ENCODE results near the gene PHF19. TPM values are rescaled to one million over a fixed set of nuclear protein-coding genes. Genes with fewer than 3 reads are reported as not detected.

Gene PHF19
- polyA plus RNA-seq, 1 of the 3 experiments (the other 2 are of a cell fraction), result 33.4 TPM

- TF ChIP-seq MXI1 (IDR thresholded peaks at IDR 0.05; ENCODE audit: low read depth, low read length) (no peak), NFIC (IDR thresholded peaks at IDR 0.05; ENCODE audit: borderline replicate concordance) (no peak), FOXJ3 (CRISPR knock-in tag; IDR thresholded peaks at IDR 0.05) (no peak), EP300 (IDR thresholded peaks at IDR 0.05; ENCODE audit: borderline replicate concordance in 1 of 2, low read depth in 1 of 2, low read length in 1 of 2) (no peak)
- Histone ChIP-seq H3F3A (replicated peaks; ENCODE audit: insufficient read depth) (peaks cover 5% of the 10 kb centered on the region), H3K9me3 (no peaks in the 10 kb centered on the region), H4K20me1 (ENCODE audit: insufficient read depth) (no peaks in the 10 kb centered on the region), H3K9ac (no peak overlapping the region), H3K4me2 (no peak overlapping the region), H2AFZ (ENCODE audit: low read depth) (no peak overlapping the region), H3K27ac (ENCODE audit: low read depth in 2 of 2, low read length in 1 of 2) (no peak overlapping the region), H3K9me2 (no peaks in the 10 kb centered on the region), H3K4me3 (ENCODE audit: low read depth in 2 of 2, low read length in 1 of 2) (no peak overlapping the region), H3K79me2 (ENCODE audit: insufficient read depth) (peaks cover 16% of the 10 kb centered on the region), H3K36me3 (replicated peaks in 1 of 2; ENCODE audit: control insufficient read depth in 1 of 2, insufficient read depth in 2 of 2, low read length in 1 of 2) (no peaks in the 10 kb centered on the region), H3K27me3 (ENCODE audit: insufficient read depth) (no peaks in the 10 kb centered on the region), H3K4me1 (ENCODE audit: control insufficient read depth in 1 of 2, insufficient read depth in 2 of 2, low read depth in 1 of 2, low read length in 1 of 2) (peaks cover 15 to 25% of the 10 kb centered on the region in 2 experiments; a peak in 3 of 4 replicates)
- CTCF ChIA-PET, result no interaction called here
- no peak for DNase-seq
- 95% methylated on average over 6 of the region's 6 CpGs for WGBS (ENCODE audit: low lambda C conversion rate)
- POLR2A ChIA-PET, result no interaction called here
These were observed 2.5 kb upstream of the PHF19 start for GRCh38 chr9:120879446-120879845.

GRCh38 chr9:120878188-120879130, 1.5 kb upstream of the PHF19 start:
- no peak for DNase-seq
- peaks cover 5% of the 10 kb centered on the region for H3F3A ChIP-seq (replicated peaks; ENCODE audit: insufficient read depth)
- ChIA-PET POLR2A (interaction anchor here (1.7 kb wide), 1 partner anchor 38 kb away, joined by 4 read pairs; no protein-coding TSS in a partner anchor), CTCF (interaction anchor here (0.6 to 1.2 kb wide), 5 partner anchors 57 to 772 kb away, joined by 3 to 4 read pairs (median 3); no protein-coding TSS in a partner anchor)
- peak; percentile 18 for TF ChIP-seq CHD2 (IDR thresholded peaks at IDR 0.05; ENCODE audit: low read length, partially characterized antibody)
- no peak for TF ChIP-seq USF1 (IDR thresholded peaks at IDR 0.05; ENCODE audit: borderline replicate concordance, low read depth)
- TF ChIP-seq TCF12 (IDR thresholded peaks at IDR 0.05), result no peak
- no peak for TF ChIP-seq FOXM1 (IDR thresholded peaks at IDR 0.05; ENCODE audit: low read depth)
- no peak for TF ChIP-seq SIN3A (IDR thresholded peaks at IDR 0.05; ENCODE audit: borderline replicate concordance, low read depth, low read length)
- TF ChIP-seq RAD21 (IDR thresholded peaks at IDR 0.05; ENCODE audit: low read length), result no peak
- H3K4me3 ChIP-seq (ENCODE audit: low read depth in 2 of 2, low read length in 1 of 2), result no peak overlapping the region
- peak overlapping the region; percentile 77; the same call in 1 of the 2 replicates for H3K4me2 ChIP-seq
- H4K20me1 ChIP-seq (ENCODE audit: insufficient read depth), result no peaks in the 10 kb centered on the region
- no peak overlapping the region; the same call in 1 of the 2 replicates for H2AFZ ChIP-seq (ENCODE audit: low read depth)
- H3K9ac ChIP-seq, result no peak overlapping the region
- peaks cover 26% of the 10 kb centered on the region for H3K79me2 ChIP-seq (ENCODE audit: insufficient read depth)
- 93% methylated on average over 8 of the region's 8 CpGs for WGBS (ENCODE audit: low lambda C conversion rate)
- no peaks in the 10 kb centered on the region for H3K9me2 ChIP-seq
- peak overlapping the region in 1 of 2 experiments; percentile 82; a peak in 1 of 4 replicates for H3K27ac ChIP-seq (ENCODE audit: low read depth in 2 of 2, low read length in 1 of 2)
- no peaks in the 10 kb centered on the region for H3K27me3 ChIP-seq (ENCODE audit: insufficient read depth)
- H3K9me3 ChIP-seq, result no peaks in the 10 kb centered on the region
- peaks cover 0 to 4% of the 10 kb centered on the region in 2 experiments for H3K36me3 ChIP-seq (replicated peaks in 1 of 2; ENCODE audit: control insufficient read depth in 1 of 2, insufficient read depth in 2 of 2, low read length in 1 of 2)
- H3K4me1 ChIP-seq (ENCODE audit: control insufficient read depth in 1 of 2, insufficient read depth in 2 of 2, low read depth in 1 of 2, low read length in 1 of 2), result peaks cover 15 to 28% of the 10 kb centered on the region in 2 experiments; a peak in 3 of 4 replicates
